Right lobe of liver (tissue), 6 donors: Measurements from ENCODE around the gene RALB. TPM values are rescaled to one million over a fixed set of nuclear protein-coding genes. Genes with fewer than 3 reads are reported as not detected.
"Not testable (repeated sequence)": the region's sequence is repeated elsewhere in the genome, so short reads cannot be mapped to it uniquely, and the experiment has no call there.

Experiments used
- ATAC-seq, 4 donors: fragments of 200-7000 bp; cut with Tn5 transposase; one replicate each; pipeline ENCODE4 v1.9.1; 2020; ENCODE audit warnings: mild to moderate bottlenecking in 4 of 4, moderate library complexity in 4 of 4
- DNase-seq, 3 donors: peaks; one replicate each; pipeline ENCODE4 v3.0.0-alpha.2; 2020
- H3K27ac ChIP-seq, 3 donors: fragments of 200-600 bp; one replicate each; pipeline ENCODE4 v1.8.0; 2022
- H3K27me3 ChIP-seq, 2 donors: fragments of 200-600 bp; one replicate each; pipeline ENCODE4 v1.8.0; 2022
- H3K36me3 ChIP-seq, 4 donors: fragments of 200-600 bp; sonication (generic) in 1 of 4; one replicate each; pipeline versions ENCODE4 v1.5.1 to v1.8.0; 2017 to 2022; ENCODE audit warnings: control low read depth in 1 of 4
- H3K4me1 ChIP-seq, 4 donors: fragments of 200-600 bp; sonication (generic) in 1 of 4; one replicate each; pipeline versions ENCODE4 v1.5.1 to v1.8.0; 2017 to 2022; ENCODE audit warnings: control low read depth in 1 of 4
- H3K4me3 ChIP-seq, 3 donors: fragments of 200-600 bp; one replicate each; pipeline ENCODE4 v1.8.0; 2022
- H3K9me3 ChIP-seq, 4 donors: fragments of 200-600 bp; sonication (generic) in 1 of 4; one replicate each; pipeline versions ENCODE4 v1.5.1 to v1.8.0; 2017 to 2022; ENCODE audit warnings: control low read depth in 1 of 4
- CTCF ChIP-seq, 4 donors: fragments of 200-600 bp in 3 of 4; fragments of 450-650 bp in 1 of 4; IDR thresholded peaks; one replicate each; pipeline versions ENCODE4 v1.5.1 to v1.8.0; 2016 to 2022; ENCODE audit warnings: antibody characterized with exemption in 4 of 4, mild to moderate bottlenecking in 2 of 4
- POLR2A ChIP-seq: fragments of 450-650 bp; IDR thresholded peaks from one replicate; pipeline ENCODE4 v1.6.1; 2017; ENCODE audit warnings: antibody characterized with exemption, mild to moderate bottlenecking
- WGBS: methylation state at CpG from one replicate; pipeline ENCODE4 v1.1.6; 2018; ENCODE audit warnings: low coverage, low lambda C conversion rate; ENCODE audit not compliant: insufficient coverage; ENCODE audit errors: missing lambda C conversion rate; 5-methylcytosine and 5-hydroxymethylcytosine counted together
- intact Hi-C, 2 donors: fragments of 100-400 bp; cut with DNase I; formaldehyde crosslinking; loops; one replicate each; pipeline versions ENCODE4 v1.11.2 to v1.14.1; 2022
- total RNA-seq, 6 experiments: library from RNA; depleted of rRNA in 2 of 6; stranded (reverse); fragments of >200 nt in 2 of 6; fragmentation: NEBNext Ultra II Directional in 3 of 6; extraction: Animal tissue kit (Norgen Biotek cat#: 25700) in 3 of 6; gene quantifications; one replicate each; pipeline versions ENCODE4 v1.1.0 to v1.2.4, GENCODE V29; 2016 to 2023
- donor health status: DM: no; HTN: yes; CAD: no.
- donor health status: DM: no; HTN: no; CAD: no.
- donor health status: DM: no; HTN: no; CAD: no.
- donor health status: DM: no; HTN: yes; CAD: no.
- donor health status: DM: no; HTN: yes; CAD: no.

RALB gene
- total RNA-seq, 6 experiments from 2014 or later, result 14.5 to 26.8 (median 18.6) TPM

GRCh38 chr2:120255986-120256650, 3.5 kb downstream of the RALB start:
- intact Hi-C loops, result no loop called here
- no peaks in the 10 kb centered on the region for H3K9me3 ChIP-seq
- no peak overlapping the region for H3K4me3 ChIP-seq
- TF ChIP-seq POLR2A, result no peak
- TF ChIP-seq CTCF (IDR thresholded peaks at IDR 0.05), result no peak
- no peak for DNase-seq
- peaks cover 0 to 7% (median 0%) of the 10 kb centered on the region in 4 donors for H3K4me1 ChIP-seq
- ATAC-seq, result no peak
- no peaks in the 10 kb centered on the region for H3K27me3 ChIP-seq
- H3K27ac ChIP-seq, result no peak overlapping the region
- WGBS, result 50% methylated on average over 6 of the region's 9 CpGs
- no peaks in the 10 kb centered on the region for H3K36me3 ChIP-seq

GRCh38 chr2:120256651-120257000, 4.0 kb downstream of the RALB start:
- Histone ChIP-seq H3K27ac (no peak overlapping the region), H3K4me3 (no peak overlapping the region), H3K27me3 (no peaks in the 10 kb centered on the region), H3K4me1 (peaks cover 0 to 7% (median 0%) of the 10 kb centered on the region in 4 donors), H3K9me3 (no peaks in the 10 kb centered on the region), H3K36me3 (no peaks in the 10 kb centered on the region)
- ATAC-seq (no peak), DNase-seq (no peak)
- intact Hi-C loops, result no loop called here
- TF ChIP-seq CTCF (IDR thresholded peaks at IDR 0.05), result no peak
- 50% methylated on average over 1 of the region's 1 CpG for WGBS

GRCh38 chr2:120257522-120257921, 4.9 kb downstream of the RALB start:
- Histone ChIP-seq H3K27ac (no peak overlapping the region), H3K4me1 (peaks cover 0 to 7% (median 0%) of the 10 kb centered on the region in 4 donors), H3K9me3 (no peaks in the 10 kb centered on the region), H3K36me3 (no peaks in the 10 kb centered on the region), H3K27me3 (no peaks in the 10 kb centered on the region), H3K4me3 (no peak overlapping the region)
- intact Hi-C loops, result no loop called here
- WGBS, result 20% methylated on average over 1 of the region's 1 CpG
- TF ChIP-seq CTCF (IDR thresholded peaks at IDR 0.05) (no peak), POLR2A (no peak)
- no peak for ATAC-seq
- DNase-seq, result no peak

DNA sequence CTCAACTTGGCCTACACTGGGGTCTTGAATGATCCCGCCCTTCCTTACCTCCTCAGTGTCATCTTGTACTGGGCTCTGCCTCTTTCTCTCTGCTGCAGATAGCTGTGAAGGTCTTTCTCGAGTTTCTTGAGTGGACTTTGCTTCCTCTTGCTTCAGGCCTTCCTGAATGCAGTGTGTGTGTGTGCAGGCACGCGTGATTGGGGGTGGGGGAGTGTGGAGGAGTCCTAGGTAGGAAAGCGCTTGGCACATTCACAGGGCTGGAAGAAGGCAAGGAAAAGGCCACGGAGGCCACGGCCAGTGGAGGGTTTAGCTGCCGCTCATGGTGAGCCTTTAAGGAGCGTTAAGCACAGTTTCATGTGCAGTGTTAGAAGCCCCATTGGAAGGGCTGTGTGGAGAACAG, 5.5 kb downstream of the RALB start:
- TF ChIP-seq CTCF (IDR thresholded peaks at IDR 0.05) (no peak), POLR2A (no peak)
- H3K27ac ChIP-seq, result no peak overlapping the region

GRCh38 chr2:120259939-120260338, 7.3 kb downstream of the RALB start:
- H3K4me3 ChIP-seq, H3K36me3 ChIP-seq, H3K9me3 ChIP-seq, ATAC-seq, intact Hi-C loops, H3K4me1 ChIP-seq, DNase-seq, H3K27me3 ChIP-seq: not testable (repeated sequence)
- 92% methylated on average over 2 of the region's 15 CpGs for WGBS
- H3K27ac ChIP-seq, result peak overlapping the region in 1 of 3 donors; percentile 35

More for the DNA sequence above, 5.5 kb downstream of the RALB start:
- ATAC-seq (no peak), DNase-seq (no peak)
- intact Hi-C loops, result no loop called here
- 68% methylated on average over 9 of the region's 9 CpGs for WGBS
- Histone ChIP-seq H3K27me3 (no peaks in the 10 kb centered on the region), H3K4me1 (peaks cover 0 to 7% (median 0%) of the 10 kb centered on the region in 4 donors), H3K36me3 (no peaks in the 10 kb centered on the region), H3K4me3 (no peak overlapping the region), H3K9me3 (no peaks in the 10 kb centered on the region)
